ENCODE data around the gene STAG1. TPM values are rescaled to one million over a fixed set of nuclear protein-coding genes. Genes with fewer than 3 reads are reported as not detected.
"Not testable (repeated sequence)": the region's sequence is repeated elsewhere in the genome, so short reads cannot be mapped to it uniquely, and the experiment has no call there.

STAG1 gene
- polyA plus RNA-seq (2012; ENCODE audit: insufficient read depth, insufficient read length) = 19.6 TPM

- DNase-seq (ENCODE audit: low read depth, low spot score) = no peak
- H3K4me3 ChIP-seq (ENCODE audit: low read length) = peak within 1 kb of the TSS; percentile 91
Observed at GRCh38 chr3:136752172-136752421, at the start of gene STAG1. Gene STAG1, minus strand, starts transcription at chr3:136752378. Its CDS starts 121,480 bp downstream, at chr3:136630898.

- H3K4me3 ChIP-seq (ENCODE audit: low read length); DNase-seq (ENCODE audit: low read depth, low spot score): not testable (repeated sequence)
Observed at GRCh38 chr3:136801146-136801545, 49.0 kb upstream of the STAG1 start.

- no peak overlapping the region for H3K4me3 ChIP-seq (ENCODE audit: low read length)
- DNase-seq (ENCODE audit: low read depth, low spot score) = no peak
Observed at GRCh38 chr3:136792556-136793330, 40.6 kb upstream of the STAG1 start.

- H3K4me3 ChIP-seq (ENCODE audit: low read length) = no peak overlapping the region
- no peak for DNase-seq (ENCODE audit: low read depth, low spot score)
Observed at GRCh38 chr3:136790786-136791185, 38.6 kb upstream of the STAG1 start.

GRCh38 chr3:136789976-136790375 is 37.8 kb upstream of the STAG1 start:
- no peak for DNase-seq (ENCODE audit: low read depth, low spot score)
- no peak overlapping the region for H3K4me3 ChIP-seq (ENCODE audit: low read length)

- DNase-seq (ENCODE audit: low read depth, low spot score) = no peak
- H3K4me3 ChIP-seq (ENCODE audit: low read length) = no peak overlapping the region
Observed at GRCh38 chr3:136788154-136788553, 36.0 kb upstream of the STAG1 start.

- peak; percentile 57 for DNase-seq (ENCODE audit: low read depth, low spot score)
- no peak overlapping the region for H3K4me3 ChIP-seq (ENCODE audit: low read length)
Observed at GRCh38 chr3:136787349-136787748, 35.2 kb upstream of the STAG1 start.

- no peak overlapping the region for H3K4me3 ChIP-seq (ENCODE audit: low read length)
- DNase-seq (ENCODE audit: low read depth, low spot score) = no peak
Observed at GRCh38 chr3:136783708-136784191, 31.6 kb upstream of the STAG1 start.

DNA sequence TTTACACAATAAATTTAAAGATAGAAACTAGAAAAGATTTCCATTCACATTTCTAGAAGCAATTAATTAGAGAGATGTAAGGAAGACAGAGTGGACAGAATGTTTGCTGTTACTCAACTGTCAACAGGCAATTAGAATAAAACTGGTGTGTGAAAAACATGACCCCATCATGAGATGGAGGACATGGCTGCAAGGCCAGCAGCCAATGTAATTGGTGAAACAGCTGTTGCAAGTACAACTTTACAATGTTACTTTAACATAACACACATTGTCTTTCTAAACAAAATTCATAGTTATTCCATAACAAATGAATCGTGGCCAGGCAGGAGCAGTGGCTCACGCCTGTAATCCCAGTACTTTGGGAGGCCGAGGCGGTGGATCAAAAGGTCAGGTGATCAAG is 28.6 kb upstream of the STAG1 start:
- no peak for DNase-seq (ENCODE audit: low read depth, low spot score)

GRCh38 chr3:136778865-136779264 is 26.7 kb upstream of the STAG1 start:
- no peak overlapping the region for H3K4me3 ChIP-seq (ENCODE audit: low read length)
- DNase-seq (ENCODE audit: low read depth, low spot score) = no peak

More for the DNA sequence above, 28.6 kb upstream of the STAG1 start:
- H3K4me3 ChIP-seq (ENCODE audit: low read length) = no peak overlapping the region

DNA sequence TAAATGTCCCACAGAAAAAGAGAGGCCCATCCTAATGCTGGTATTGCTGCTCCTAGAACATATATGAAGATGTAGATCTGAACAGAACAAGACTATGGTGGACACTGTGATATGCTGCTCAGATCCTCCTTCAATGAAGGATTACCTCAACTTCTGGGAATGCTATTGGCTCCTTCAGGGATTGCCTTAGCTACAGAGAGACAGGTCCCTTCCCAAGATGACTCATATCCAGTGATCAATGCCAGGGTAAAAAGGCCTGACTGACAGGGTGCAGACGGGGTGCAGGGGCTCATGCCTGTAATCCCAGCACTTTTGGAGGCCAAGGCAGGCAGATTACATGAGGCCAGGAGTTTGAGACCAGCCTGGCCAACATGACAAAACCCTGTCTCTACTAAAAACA is 20.5 kb upstream of the STAG1 start:
- no peak overlapping the region for H3K4me3 ChIP-seq (ENCODE audit: low read length)
- DNase-seq (ENCODE audit: low read depth, low spot score) = no peak

GRCh38 chr3:136758160-136759102 is 6.3 kb upstream of the STAG1 start:
- not testable (repeated sequence) for H3K4me3 ChIP-seq (ENCODE audit: low read length); DNase-seq (ENCODE audit: low read depth, low spot score)

- H3K4me3 ChIP-seq (ENCODE audit: low read length) = no peak overlapping the region
- no peak for DNase-seq (ENCODE audit: low read depth, low spot score)
Observed at GRCh38 chr3:136755192-136755591, 3.0 kb upstream of the STAG1 start.

DNA sequence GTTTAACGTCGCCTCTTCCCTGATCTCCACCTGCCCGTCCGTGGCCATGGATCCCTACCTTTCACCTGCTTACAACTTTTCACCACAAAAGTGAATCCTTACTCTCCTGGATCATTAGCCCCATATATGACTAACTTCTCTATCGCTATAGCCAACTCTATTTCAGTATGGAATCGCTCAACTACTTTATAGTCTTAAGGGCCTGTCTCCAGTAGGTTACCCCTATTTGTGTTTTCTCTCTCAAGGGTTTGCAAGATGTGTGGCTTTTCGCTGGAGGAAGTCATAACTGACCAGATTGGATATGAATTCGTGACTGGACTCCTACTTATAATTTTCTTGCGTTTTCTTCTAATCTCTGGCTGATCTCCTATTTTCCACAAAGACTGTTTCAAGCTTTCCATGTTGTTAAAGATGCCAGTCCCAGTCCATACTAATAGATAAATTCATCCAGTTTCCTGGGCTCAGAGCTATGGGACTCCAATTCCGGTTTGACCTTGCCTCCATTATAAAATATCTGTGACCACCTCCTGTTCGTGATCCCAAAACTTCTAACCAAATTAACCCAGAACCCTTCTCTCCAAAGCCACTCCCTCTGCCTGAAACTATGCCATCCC is 1.3 kb upstream of the STAG1 start:
- no peak for DNase-seq (ENCODE audit: low read depth, low spot score)
- peak overlapping the region; percentile 91 for H3K4me3 ChIP-seq (ENCODE audit: low read length)

DNA sequence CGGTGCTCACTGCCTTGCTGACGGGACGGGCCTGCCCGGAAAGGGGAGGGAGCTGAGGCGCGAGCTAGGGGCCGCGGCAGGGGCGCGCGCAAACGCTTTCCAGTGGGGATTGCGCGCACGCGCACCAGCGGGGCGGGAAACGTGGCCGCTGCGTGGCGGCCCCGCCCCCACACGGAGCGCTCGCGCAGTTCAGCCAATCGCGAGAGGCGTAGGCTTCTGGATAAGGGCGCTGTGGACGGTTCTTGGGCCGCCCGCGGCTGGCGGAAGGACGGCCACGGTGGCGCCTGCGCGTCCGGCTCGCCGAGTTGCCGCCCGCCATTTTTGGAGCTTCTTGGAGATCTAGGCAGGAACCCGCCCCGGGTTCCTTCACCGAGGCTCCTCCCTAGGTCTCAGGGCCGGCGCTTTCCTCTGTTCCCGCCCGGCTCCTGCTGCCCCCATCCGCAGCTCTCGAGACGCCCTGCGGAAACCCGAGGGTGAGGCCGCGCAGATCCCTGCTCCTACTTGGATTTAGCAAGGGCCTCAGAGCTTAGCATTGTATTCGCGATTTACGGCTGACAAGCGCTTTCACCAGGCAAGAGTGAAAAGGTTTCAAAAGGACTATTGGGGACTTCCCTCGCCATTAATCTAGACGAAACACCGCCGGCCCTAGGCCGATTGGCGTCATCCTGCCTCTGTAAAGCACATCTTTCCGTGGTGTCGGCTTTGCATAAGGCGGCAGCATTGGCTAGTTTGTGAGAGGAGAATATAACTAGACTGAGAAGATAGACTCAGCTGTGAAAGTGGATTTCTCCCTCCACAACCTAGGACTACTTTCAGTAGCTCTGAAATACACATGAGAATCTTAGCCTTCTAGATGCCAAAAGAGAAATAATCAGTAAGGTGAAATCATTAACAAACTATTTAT is 496 bp upstream of the STAG1 start:
- peak overlapping the region; percentile 91 for H3K4me3 ChIP-seq (ENCODE audit: low read length)
- DNase-seq (ENCODE audit: low read depth, low spot score) = peak; percentile 97

DNA sequence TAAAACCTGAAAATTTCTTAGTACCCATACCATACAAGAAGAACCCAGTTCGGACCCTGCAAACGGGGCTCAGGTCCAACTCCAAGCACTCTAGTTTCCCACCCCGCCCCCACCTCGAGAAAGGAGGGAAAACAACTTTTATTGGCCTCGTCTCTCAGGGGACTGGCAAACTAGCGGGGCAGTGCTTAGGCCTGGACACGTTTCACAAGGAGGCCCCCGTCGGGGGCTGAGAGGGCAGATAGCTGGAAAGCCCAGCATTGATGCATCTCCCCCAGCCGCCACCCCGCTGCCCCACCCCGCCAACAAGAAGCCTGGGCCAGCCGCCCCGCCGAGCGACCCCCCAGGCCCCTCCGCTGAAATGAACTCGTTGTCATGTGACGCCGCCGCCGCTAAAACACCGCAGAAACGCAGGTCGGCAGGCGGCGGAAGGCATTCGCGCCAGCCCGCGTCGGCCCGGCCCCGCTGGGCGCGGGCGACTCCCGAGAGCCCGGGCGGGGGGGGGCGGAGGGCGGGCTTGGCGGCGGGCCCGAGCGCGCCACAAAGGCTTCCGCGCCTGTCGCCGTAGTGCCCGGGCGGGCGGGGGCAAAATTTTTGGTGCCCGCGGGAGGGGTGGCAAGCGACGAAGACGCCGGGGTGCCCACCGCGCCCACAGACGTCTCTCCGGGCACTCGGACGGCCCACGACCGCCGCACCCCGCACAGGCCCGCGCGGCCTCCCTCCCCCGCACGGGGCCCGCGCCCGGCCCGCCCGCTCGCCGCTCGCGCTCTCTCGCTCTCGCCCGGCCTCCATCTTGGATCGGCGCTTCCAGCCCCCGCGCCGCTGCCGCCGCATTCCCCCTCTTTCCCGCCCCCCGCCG is 634 bp downstream of the STAG1 start:
- peak; percentile 51 for DNase-seq (ENCODE audit: low read depth, low spot score)
- peak overlapping the region; percentile 75 for H3K4me3 ChIP-seq (ENCODE audit: low read length)

- no peak for DNase-seq (ENCODE audit: low read depth, low spot score)
- peak overlapping the region; percentile 75 for H3K4me3 ChIP-seq (ENCODE audit: low read length)
Observed at GRCh38 chr3:136750897-136751315, 1.3 kb downstream of the STAG1 start.

All from Jurkat, Clone E6-1 (cell line).